Right lobe of liver (tissue), 4 donors: ENCODE results near the gene SLC44A5.

ENCODE experiments used
- POLR2A ChIP-seq: fragments of 450-650 bp; IDR thresholded peaks from one replicate; pipeline ENCODE4 v1.6.1; 2017; ENCODE audit warnings: antibody characterized with exemption, mild to moderate bottlenecking
- TF ChIP-seq, protein P1 (sequence below), 4 donors: fragments of 200-600 bp in 3 of 4; fragments of 450-650 bp in 1 of 4; IDR thresholded peaks; one replicate each; pipeline versions ENCODE4 v1.5.1 to v1.8.0; 2016 to 2022; ENCODE audit warnings: antibody characterized with exemption in 4 of 4, mild to moderate bottlenecking in 2 of 4
- donor health status: DM: no; HTN: no; CAD: no.
- donor health status: DM: no; HTN: no; CAD: no.
- donor health status: DM: no; HTN: yes; CAD: no.

GRCh38 chr1:75444220-75444619 is 166.7 kb downstream of the SLC44A5 start:
- TF ChIP-seq, protein P1, sequence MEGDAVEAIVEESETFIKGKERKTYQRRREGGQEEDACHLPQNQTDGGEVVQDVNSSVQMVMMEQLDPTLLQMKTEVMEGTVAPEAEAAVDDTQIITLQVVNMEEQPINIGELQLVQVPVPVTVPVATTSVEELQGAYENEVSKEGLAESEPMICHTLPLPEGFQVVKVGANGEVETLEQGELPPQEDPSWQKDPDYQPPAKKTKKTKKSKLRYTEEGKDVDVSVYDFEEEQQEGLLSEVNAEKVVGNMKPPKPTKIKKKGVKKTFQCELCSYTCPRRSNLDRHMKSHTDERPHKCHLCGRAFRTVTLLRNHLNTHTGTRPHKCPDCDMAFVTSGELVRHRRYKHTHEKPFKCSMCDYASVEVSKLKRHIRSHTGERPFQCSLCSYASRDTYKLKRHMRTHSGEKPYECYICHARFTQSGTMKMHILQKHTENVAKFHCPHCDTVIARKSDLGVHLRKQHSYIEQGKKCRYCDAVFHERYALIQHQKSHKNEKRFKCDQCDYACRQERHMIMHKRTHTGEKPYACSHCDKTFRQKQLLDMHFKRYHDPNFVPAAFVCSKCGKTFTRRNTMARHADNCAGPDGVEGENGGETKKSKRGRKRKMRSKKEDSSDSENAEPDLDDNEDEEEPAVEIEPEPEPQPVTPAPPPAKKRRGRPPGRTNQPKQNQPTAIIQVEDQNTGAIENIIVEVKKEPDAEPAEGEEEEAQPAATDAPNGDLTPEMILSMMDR (IDR thresholded peaks at IDR 0.05) = no peak
- TF ChIP-seq POLR2A = no peak
